A549 (cell line): ENCODE data around the gene C1QTNF4. TPM values are rescaled to one million over a fixed set of nuclear protein-coding genes. Genes with fewer than 3 reads are reported as not detected.
A peak's percentile ranks its signal among the peaks of the same experiment; 100 is the strongest.
"Not testable (repeated sequence)": the region's sequence is repeated elsewhere in the genome, so short reads cannot be mapped to it uniquely, and the experiment has no call there.

Source experiments
- ATAC-seq, 2 experiments: fragments of 200-7000 bp in 1 of 2; fragments of >200 bp in 1 of 2; cut with Nextera tagmentation in 1 of 2; cut with Tn5 transposase in 1 of 2; 3 replicates each; pipeline versions ENCODE4 v1.8.0 to v1.9.1; 2018 to 2020; ENCODE audit warnings: mild to moderate bottlenecking in 1 of 2, moderate library complexity in 1 of 2
- CTCF ChIA-PET: fragments of 300-600 bp; sonication (Branson Sonifier 250); formaldehyde crosslinking; extraction: SDS; loops from one replicate; lab custom pipeline; 2021; ENCODE audit warnings: antibody characterized with exemption, inconsistent platforms; lab: Yijun Ruan, JAX
- POLR2A ChIA-PET: fragments of 350-600 bp; formaldehyde crosslinking; extraction: SDS; loops from one replicate; lab custom pipeline; 2021; ENCODE audit warnings: antibody characterized with exemption, inconsistent platforms; lab: Yijun Ruan, JAX
- DNase-seq, 2 experiments: peaks; one replicate each; pipeline versions ENCODE4 v3.0.0 to v3.0.0-alpha.2; 2011 to 2016; ENCODE audit warnings: low read depth in 1 of 2, low spot score in 1 of 2
- FAIRE-seq: peaks from 2 replicates; lab custom pipeline; 2011; peaks lifted over from hg19 to GRCh38; lab: Jason Lieb, UNC
- H3K27ac ChIP-seq, 2 experiments: fragments of >200 bp; sonication (Bioruptor Twin); formaldehyde crosslinking; 3 replicates each; pipeline ENCODE4 v1.5.1; 2016 to 2017
- H3K4me1 ChIP-seq: fragments of >200 bp; sonication (Bioruptor Twin); formaldehyde crosslinking; 3 replicates; pipeline ENCODE4 v1.6.1; 2016
- H3K4me2 ChIP-seq: fragments of >200 bp; sonication (Bioruptor Twin); formaldehyde crosslinking; 3 replicates; pipeline ENCODE4 v1.6.1; 2016
- H3K4me3 ChIP-seq: fragments of >200 bp; sonication (Bioruptor Twin); formaldehyde crosslinking; 3 replicates; pipeline ENCODE4 v1.5.1; 2016
- H3K9me3 ChIP-seq: fragments of >200 bp; sonication (Bioruptor Twin); formaldehyde crosslinking; 3 replicates; pipeline ENCODE4 v1.6.1; 2016
- ATOH8 ChIP-seq: fragments of 250-450 bp; sonication (Bioruptor Pico); IDR thresholded peaks from 2 replicates; pipeline ENCODE4 v1.5.0; 2020; ENCODE audit warnings: low read depth, mild to moderate bottlenecking, moderate library complexity
- CBX2 ChIP-seq: fragments of 200-600 bp; sonication (generic); IDR thresholded peaks from 2 replicates; pipeline ENCODE4 v1.6.1; 2016; ENCODE audit warnings: low read depth, mild to moderate bottlenecking, borderline replicate concordance
- CHD4 ChIP-seq: fragments of 200-600 bp; sonication (generic); IDR thresholded peaks from 2 replicates; pipeline ENCODE4 v1.6.1; 2016; ENCODE audit warnings: antibody characterized with exemption, mild to moderate bottlenecking, borderline replicate concordance
- ELK1 ChIP-seq: fragments of 150-350 bp; IDR thresholded peaks from 2 replicates; pipeline ENCODE4 v1.6.1; 2014; ENCODE audit warnings: low read depth, mild to moderate bottlenecking, low read length
- EP300 ChIP-seq, 2 experiments: fragments of >200 bp; sonication (Bioruptor Twin); formaldehyde crosslinking; IDR thresholded peaks; 2 replicates in 1 of 2; 3 replicates in 1 of 2; pipeline ENCODE4 v1.6.1; 2016 to 2017
- HES2 ChIP-seq: fragments of >200 bp; sonication (Bioruptor Twin); formaldehyde crosslinking; IDR thresholded peaks from 2 replicates; pipeline ENCODE4 v1.6.1; 2016
- HEYL ChIP-seq: fragments of 250-450 bp; sonication (Bioruptor Pico); IDR thresholded peaks from 2 replicates; pipeline ENCODE4 v1.8.0; 2021; ENCODE audit warnings: mild to moderate bottlenecking, moderate library complexity
- HMGXB4 ChIP-seq: fragments of 250-450 bp; sonication (Bioruptor Pico); IDR thresholded peaks from 2 replicates; pipeline ENCODE4 v1.5.0; 2021; ENCODE audit warnings: mild to moderate bottlenecking, moderate library complexity, borderline replicate concordance
- HOXA7 ChIP-seq: fragments of 250-450 bp; sonication (Bioruptor Pico); IDR thresholded peaks from 2 replicates; pipeline ENCODE4 v1.5.0; 2020; ENCODE audit warnings: mild to moderate bottlenecking, moderate library complexity
- JUNB ChIP-seq: fragments of >200 bp; sonication (Bioruptor Twin); formaldehyde crosslinking; IDR thresholded peaks from 2 replicates; pipeline ENCODE4 v1.6.1; 2016
- KDM1A ChIP-seq: fragments of 200-600 bp; sonication (generic); IDR thresholded peaks from 2 replicates; pipeline ENCODE4 v1.6.1; 2016; ENCODE audit warnings: low read depth, mild to moderate bottlenecking
- POLR2A ChIP-seq: IDR thresholded peaks from 2 replicates; pipeline ENCODE4 v1.6.1; 2012; ENCODE audit warnings: mild to moderate bottlenecking, low read length
- RAD21 ChIP-seq, 2 experiments: fragments of >200 bp in 1 of 2; sonication (Bioruptor Twin) in 1 of 2; formaldehyde crosslinking in 1 of 2; IDR thresholded peaks in 1 of 2; conservative IDR thresholded peaks in 1 of 2; 2 replicates in 1 of 2; 3 replicates in 1 of 2; pipeline ENCODE4 v1.6.1; 2012 to 2018; ENCODE audit warnings: inconsistent platforms in 1 of 2
- TP53 ChIP-seq: fragments of 250-450 bp; sonication (Bioruptor Pico); IDR thresholded peaks from 2 replicates; pipeline ENCODE4 v1.5.0; 2021; ENCODE audit warnings: mild to moderate bottlenecking, moderate library complexity
- WGBS: methylation state at CpG from one replicate; pipeline ENCODE4 v1.1.6; 2017; ENCODE audit errors: missing lambda C conversion rate; 5-methylcytosine and 5-hydroxymethylcytosine counted together
- polyA plus RNA-seq, 4 experiments: library from polyadenylated mRNA; depleted of rRNA in 3 of 4; stranded (reverse); fragments of >200 nt; fragmentation: RNase III in 1 of 4; extraction: RNeasy Plus Mini Kit Qiagen cat#74134 plus additional on column Dnase treatment in 1 of 4; gene quantifications; 2 replicates in 3 of 4; 3 replicates in 1 of 4; pipeline ENCODE4 v1.2.3, GENCODE V29; 2011 to 2017

The C1QTNF4 gene
- polyA plus RNA-seq, 2 of the 4 experiments (the other 2 are of a cell fraction): not detected

GRCh38 chr11:47640506-47640905, 46.3 kb upstream of the C1QTNF4 start:
- DNase-seq, H3K4me3 ChIP-seq, ATAC-seq, FAIRE-seq, H3K27ac ChIP-seq, POLR2A ChIA-PET, H3K9me3 ChIP-seq: not testable (repeated sequence)
- 99% methylated on average over 6 of the region's 6 CpGs for WGBS
- H3K4me1 ChIP-seq: peaks cover 18% of the 10 kb centered on the region; the same call in 2 of the 3 replicates
- peak overlapping the region; percentile 90; the same call in 2 of the 3 replicates for H3K4me2 ChIP-seq
- CTCF ChIA-PET: interaction anchor here (1.0 kb wide), 1 partner anchor 22 kb away, joined by 3 read pairs; no protein-coding TSS in a partner anchor

- WGBS: 96% methylated on average over 11 of the region's 11 CpGs
- not testable (repeated sequence) for FAIRE-seq, ATAC-seq
Measured at GRCh38 chr11:47636331-47636730, 42.1 kb upstream of the C1QTNF4 start.

GRCh38 chr11:47631473-47631872, 37.3 kb upstream of the C1QTNF4 start:
- DNase-seq (peak in 1 of 2 experiments; percentile 29), FAIRE-seq (no peak), ATAC-seq (peak in 1 of 2 experiments; percentile 56; a peak in 3 of 6 replicates)
- TF ChIP-seq ATOH8 (no peak), POLR2A (no peak), EP300 (IDR thresholded peaks at IDR 0.05) (no peak)
- ChIA-PET POLR2A (no interaction called here), CTCF (no interaction called here)
- no peaks in the 10 kb centered on the region for H3K9me3 ChIP-seq
- H3K4me1 ChIP-seq: no peaks in the 10 kb centered on the region
- H3K4me2 ChIP-seq: no peak overlapping the region
- no peak overlapping the region for H3K27ac ChIP-seq
- WGBS: 60% methylated on average over 5 of the region's 5 CpGs
- H3K4me3 ChIP-seq: no peak overlapping the region

More at GRCh38 chr11:47636331-47636730, 42.1 kb upstream of the C1QTNF4 start:
- H3K9me3 ChIP-seq, DNase-seq, H3K27ac ChIP-seq, H3K4me2 ChIP-seq, H3K4me3 ChIP-seq, POLR2A ChIA-PET: not testable (repeated sequence)
- peaks cover 14% of the 10 kb centered on the region; the same call in 2 of the 3 replicates for H3K4me1 ChIP-seq
- CTCF ChIA-PET: interaction anchor here (0.9 to 3.1 kb wide), 3 partner anchors 9 to 56 kb away, joined by 3 to 14 read pairs (median 4); no protein-coding TSS in a partner anchor

GRCh38 chr11:47628026-47628425, 33.8 kb upstream of the C1QTNF4 start:
- DNase-seq (no peak), ATAC-seq (no peak), FAIRE-seq (no peak)
- Histone ChIP-seq H3K4me3 (no peak overlapping the region), H3K4me2 (no peak overlapping the region), H3K27ac (no peak overlapping the region), H3K4me1 (no peaks in the 10 kb centered on the region), H3K9me3 (no peaks in the 10 kb centered on the region)
- ChIA-PET POLR2A (interaction anchor here (0.6 kb wide), 1 partner anchor 37 kb away, joined by 3 read pairs; no protein-coding TSS in a partner anchor), CTCF (interaction anchor here (0.6 to 4.0 kb wide), 2 partner anchors 9 to 33 kb away, joined by 4 to 14 read pairs; no protein-coding TSS in a partner anchor)
- 87% methylated on average over 4 of the region's 4 CpGs for WGBS
- TF ChIP-seq HMGXB4 (no peak), CBX2 (no peak), ELK1 (no peak), KDM1A (no peak), EP300 (IDR thresholded peaks at IDR 0.05) (no peak), TP53 (no peak), CHD4 (no peak)

GRCh38 chr11:47626234-47626633, 32.0 kb upstream of the C1QTNF4 start:
- no peak overlapping the region for H3K4me2 ChIP-seq
- no peak overlapping the region for H3K27ac ChIP-seq
- TF ChIP-seq HOXA7 (CRISPR knock-in tag): no peak
- no peak for TF ChIP-seq JUNB
- no peak for TF ChIP-seq ELK1
- no peak for TF ChIP-seq HEYL (CRISPR knock-in tag)
- no peak for TF ChIP-seq HES2
- TF ChIP-seq RAD21 (conservative IDR thresholded peaks at IDR 0.05 in 1 of 2, IDR thresholded peaks at IDR 0.05 in 1 of 2): no peak
- no peak overlapping the region for H3K4me3 ChIP-seq
- ChIA-PET CTCF (interaction anchor here (0.8 to 4.0 kb wide), 3 partner anchors 10 to 214 kb away, joined by 3 to 14 read pairs (median 4); no protein-coding TSS in a partner anchor), POLR2A (no interaction called here)
- 97% methylated on average over 8 of the region's 8 CpGs for WGBS
- DNase-seq: no peak
- ATAC-seq: no peak
- H3K9me3 ChIP-seq: no peaks in the 10 kb centered on the region
- H3K4me1 ChIP-seq: no peaks in the 10 kb centered on the region
- no peak for FAIRE-seq
